Endodermal cell (in vitro differentiated cells): Measurements from ENCODE around the gene LEF1. TPM values are rescaled to one million over a fixed set of nuclear protein-coding genes. Genes with fewer than 3 reads are reported as not detected.
"Not testable (repeated sequence)": the region's sequence is repeated elsewhere in the genome, so short reads cannot be mapped to it uniquely, and the experiment has no call there.

Source experiments
- DNase-seq: peaks from one replicate; pipeline ENCODE4 v3.0.0-alpha.2; 2017
- H3K27ac ChIP-seq: 2 replicates; pipeline ENCODE4 v1.5.1; 2013; ENCODE audit warnings: mild to moderate bottlenecking, low read depth, low read length, moderate library complexity
- H3K27me3 ChIP-seq: 2 replicates; pipeline ENCODE4 v1.6.1; 2013; ENCODE audit warnings: mild to moderate bottlenecking, low read length, moderate library complexity; ENCODE audit not compliant: insufficient read depth, control insufficient read depth, poor library complexity, severe bottlenecking
- H3K36me3 ChIP-seq: 2 replicates; pipeline ENCODE4 v1.7.0; 2013; ENCODE audit warnings: mild to moderate bottlenecking, low read length, moderate library complexity; ENCODE audit not compliant: control insufficient read depth, insufficient read depth
- H3K4me1 ChIP-seq: one replicate; pipeline ENCODE4 v1.7.0; 2013; ENCODE audit warnings: low read length; ENCODE audit not compliant: control insufficient read depth, insufficient read depth
- H3K4me3 ChIP-seq: 2 replicates; pipeline ENCODE4 v1.5.1; 2013; ENCODE audit warnings: mild to moderate bottlenecking, low read length, moderate library complexity
- H3K9ac ChIP-seq: 2 replicates; pipeline ENCODE4 v1.6.1; 2013; ENCODE audit warnings: mild to moderate bottlenecking, low read length, moderate library complexity; ENCODE audit not compliant: poor library complexity, severe bottlenecking; ENCODE audit errors: extremely low read depth
- H3K9me3 ChIP-seq: 2 replicates; pipeline ENCODE4 v1.6.1; 2013; ENCODE audit warnings: mild to moderate bottlenecking, low read length, moderate library complexity; ENCODE audit not compliant: control insufficient read depth
- H3K27ac Mint-ChIP-seq: 2 replicates; pipeline ENCODE4 v1.8.0; 2020; ENCODE audit warnings: mixed read lengths
- H3K27me3 Mint-ChIP-seq: 2 replicates; pipeline ENCODE4 v1.8.0; 2021; ENCODE audit warnings: mild to moderate bottlenecking, mixed read lengths; ENCODE audit not compliant: insufficient read depth
- H3K36me3 Mint-ChIP-seq: 2 replicates; pipeline ENCODE4 v1.8.0; 2020; ENCODE audit warnings: low read depth, mixed read lengths
- H3K4me1 Mint-ChIP-seq: 2 replicates; pipeline ENCODE4 v1.8.0; 2020; ENCODE audit warnings: mixed read lengths
- H3K4me3 Mint-ChIP-seq: 2 replicates; pipeline ENCODE4 v1.8.0; 2020; ENCODE audit warnings: mild to moderate bottlenecking, moderate library complexity, mixed read lengths
- H3K9me3 Mint-ChIP-seq: 2 replicates; pipeline ENCODE4 v1.8.0; 2020; ENCODE audit warnings: mild to moderate bottlenecking, mixed read lengths
- CTCF ChIP-seq: fragments of 200-600 bp; sonication (generic); conservative IDR thresholded peaks from 2 replicates; pipeline ENCODE4 v1.5.0; 2021; ENCODE audit warnings: antibody characterized with exemption, mild to moderate bottlenecking
- WGBS, 2 experiments: methylation state at CpG; one replicate each; pipeline versions ENCODE4 v1.1.5 to v1.1.7; 2013; ENCODE audit warnings: missing lambda C conversion rate in 2 of 2, mixed read lengths in 1 of 2; ENCODE audit not compliant: insufficient coverage in 1 of 2, insufficient read length in 1 of 2; 5-methylcytosine and 5-hydroxymethylcytosine counted together
- total RNA-seq, 2 donors: library from RNA; stranded (reverse); fragmentation: NEBNext Ultra II Directional in 1 of 2; extraction: Animal tissue kit (Norgen Biotek cat#: 25700) in 1 of 2; gene quantifications; 2 replicates in 1 of 2; 3 replicates in 1 of 2; pipeline ENCODE4 v1.2.1, GENCODE V29; 2021

The LEF1 gene
- total RNA-seq, 2 donors from 2014 or later, result 0.95 to 1.6 TPM

- no peak for TF ChIP-seq CTCF
- Histone ChIP-seq H3K9me3 (peaks cover 9% of the 10 kb centered on the region), H3K27me3 (no peaks in the 10 kb centered on the region), H3K4me1 (no peaks in the 10 kb centered on the region), H3K27ac (no peak overlapping the region), H3K4me3 (no peak overlapping the region), H3K36me3 (peaks cover 42% of the 10 kb centered on the region), H3K9ac (no peak overlapping the region)
- H3K36me3 Mint-ChIP-seq, result peaks cover 58% of the 10 kb centered on the region
- H3K27ac Mint-ChIP-seq, result no peak overlapping the region
- H3K4me3 Mint-ChIP-seq, result no peak overlapping the region
- H3K4me1 Mint-ChIP-seq, result peaks cover 4% of the 10 kb centered on the region
- WGBS, 2 experiments, result 93 to 94% methylated on average over 2 to 5 of the region's 5 CpGs
- DNase-seq, result no peak
- no peaks in the 10 kb centered on the region for H3K9me3 Mint-ChIP-seq
- H3K27me3 Mint-ChIP-seq, result no peaks in the 10 kb centered on the region
Measured at GRCh38 chr4:108013955-108014354, 154.8 kb downstream of the LEF1 start.

GRCh38 chr4:108013327-108013726 is 155.4 kb downstream of the LEF1 start:
- no peaks in the 10 kb centered on the region for H3K9me3 Mint-ChIP-seq
- H3K9ac ChIP-seq, result no peak overlapping the region
- H3K9me3 ChIP-seq, result peaks cover 9% of the 10 kb centered on the region
- H3K27ac ChIP-seq, result no peak overlapping the region
- no peak for DNase-seq
- H3K4me1 ChIP-seq, result no peaks in the 10 kb centered on the region
- H3K4me1 Mint-ChIP-seq, result peaks cover under 1% of the 10 kb centered on the region
- H3K36me3 Mint-ChIP-seq, result peaks cover 58% of the 10 kb centered on the region
- H3K4me3 Mint-ChIP-seq, result no peak overlapping the region
- H3K27ac Mint-ChIP-seq, result no peak overlapping the region
- no peak for TF ChIP-seq CTCF
- no peak overlapping the region for H3K4me3 ChIP-seq
- H3K27me3 ChIP-seq, result no peaks in the 10 kb centered on the region
- no peaks in the 10 kb centered on the region for H3K27me3 Mint-ChIP-seq
- H3K36me3 ChIP-seq, result peaks cover 42% of the 10 kb centered on the region

- 96 to 100% methylated on average over 5 of the region's 5 CpGs for WGBS, 2 experiments
- H3K4me1 ChIP-seq, H3K9ac ChIP-seq: not testable (repeated sequence)
Measured at GRCh38 chr4:108012382-108012781, 156.3 kb downstream of the LEF1 start.

GRCh38 chr4:108010167-108010566 is 158.6 kb downstream of the LEF1 start:
- Mint-ChIP-seq H3K4me3 (no peak overlapping the region), H3K27ac (no peak overlapping the region), H3K36me3 (peaks cover 55% of the 10 kb centered on the region), H3K27me3 (no peaks in the 10 kb centered on the region), H3K4me1 (no peaks in the 10 kb centered on the region), H3K9me3 (no peaks in the 10 kb centered on the region)
- H3K4me3 ChIP-seq, result no peak overlapping the region
- H3K27me3 ChIP-seq, result no peaks in the 10 kb centered on the region
- WGBS, 2 experiments, result 92 to 100% methylated on average over 1 to 2 of the region's 2 CpGs
- H3K4me1 ChIP-seq, result no peaks in the 10 kb centered on the region
- H3K36me3 ChIP-seq, result peaks cover 37% of the 10 kb centered on the region
- no peak overlapping the region for H3K9ac ChIP-seq
- H3K9me3 ChIP-seq, result peaks cover 9% of the 10 kb centered on the region
- no peak for DNase-seq
- H3K27ac ChIP-seq, result no peak overlapping the region
- no peak for TF ChIP-seq CTCF

More at GRCh38 chr4:108012382-108012781, 156.3 kb downstream of the LEF1 start:
- H3K4me3 ChIP-seq, H3K27me3 Mint-ChIP-seq, H3K4me3 Mint-ChIP-seq, DNase-seq, H3K27me3 ChIP-seq, H3K9me3 Mint-ChIP-seq, H3K27ac ChIP-seq, H3K4me1 Mint-ChIP-seq, H3K27ac Mint-ChIP-seq, H3K9me3 ChIP-seq: not testable (repeated sequence)
- peaks cover 58% of the 10 kb centered on the region for H3K36me3 Mint-ChIP-seq
- peaks cover 42% of the 10 kb centered on the region for H3K36me3 ChIP-seq
